Measurements from ENCODE around the gene RASAL2. TPM values are rescaled to one million over a fixed set of nuclear protein-coding genes. Genes with fewer than 3 reads are reported as not detected.

Gene RASAL2
- total RNA-seq, 1 donor from 2014 or later = not detected

GRCh38 chr1:178533121-178533946, 439.4 kb downstream of the RASAL2 start:
- intact Hi-C loops (cut with micrococcal nuclease) = loop anchor here (2.0 to 10.0 kb wide), 3 partner anchors 223 to 701 kb away; no protein-coding TSS in a partner anchor

Other genes with a start within 250 kb of the RASAL2 start
- not detected in 2 replicates for gene SEC16B, start 124.0 kb upstream of the RASAL2 start, total RNA-seq

Data from T-helper 1 cell treated with Interleukin-12 subunit alpha and Interleukin-12 subunit beta and Interleukin-4 antibody, amounts not matched to agents 30 ng/mL and 1 ng/mL, for 36 hours (primary cell).